Common myeloid progenitor, CD34-positive (primary cell): ENCODE results near the gene KRTAP10-8.
A peak's percentile ranks its signal among the peaks of the same experiment; 100 is the strongest.
"Not testable (repeated sequence)": the region's sequence is repeated elsewhere in the genome, so short reads cannot be mapped to it uniquely, and the experiment has no call there.

Source experiments
- CTCF ChIA-PET: fragments of 350-600 bp; sonication (Branson Sonifier 250); formaldehyde crosslinking; loops from one replicate; lab custom pipeline; 2021; ENCODE audit warnings: antibody characterized with exemption; lab: Charles Lee
- POLR2A ChIA-PET: fragments of 350-600 bp; sonication (Branson Sonifier 250); formaldehyde crosslinking; loops from one replicate; lab custom pipeline; 2021; ENCODE audit warnings: antibody characterized with exemption; lab: Charles Lee
- DNase-seq, 3 donors: peaks; one replicate each; pipeline versions ENCODE4 v3.0.0 to v3.0.0-alpha.2; 2013
- H3K27ac ChIP-seq, 2 experiments: 1 replicate in 1 of 2; 2 replicates in 1 of 2; pipeline ENCODE4 v1.7.0; 2013; ENCODE audit warnings: inconsistent platforms in 2 of 2, low read length in 2 of 2, mild to moderate bottlenecking in 2 of 2, low read depth in 1 of 2, moderate library complexity in 1 of 2; ENCODE audit not compliant: severe bottlenecking in 2 of 2, insufficient read depth in 1 of 2, poor library complexity in 1 of 2
- H3K27me3 ChIP-seq, 5 experiments: replicated peaks in 2 of 5; 1 replicate in 3 of 5; 2 replicates in 2 of 5; pipeline versions ENCODE4 v1.6.1 to v1.7.0; 2013; ENCODE audit warnings: low read length in 4 of 5, mild to moderate bottlenecking in 2 of 5, moderate library complexity in 2 of 5, inconsistent platforms in 1 of 5; ENCODE audit not compliant: insufficient read depth in 5 of 5, control insufficient read depth in 4 of 5
- H3K36me3 ChIP-seq, 4 experiments: 1 replicate in 2 of 4; 2 replicates in 2 of 4; pipeline versions ENCODE4 v1.6.1 to v1.7.0; 2013; ENCODE audit warnings: low read length in 3 of 4, control low read depth in 1 of 4, mild to moderate bottlenecking in 1 of 4; ENCODE audit not compliant: control insufficient read depth in 4 of 4, insufficient read depth in 4 of 4
- H3K4me1 ChIP-seq, 4 experiments: 1 replicate in 3 of 4; 2 replicates in 1 of 4; pipeline versions ENCODE4 v1.6.1 to v1.7.1; 2013; ENCODE audit warnings: low read length in 3 of 4, mild to moderate bottlenecking in 3 of 4, control low read depth in 1 of 4, inconsistent platforms in 1 of 4, moderate library complexity in 1 of 4; ENCODE audit not compliant: control insufficient read depth in 4 of 4, insufficient read depth in 4 of 4; ENCODE audit errors: control extremely low read depth in 1 of 4
- H3K4me3 ChIP-seq, 7 experiments: 1 replicate in 4 of 7; 2 replicates in 3 of 7; pipeline versions ENCODE4 v1.5.1 to v1.7.0; 2013; ENCODE audit warnings: mild to moderate bottlenecking in 7 of 7, low read length in 6 of 7, moderate library complexity in 6 of 7, inconsistent platforms in 2 of 7, low read depth in 2 of 7, control low read depth in 1 of 7; ENCODE audit not compliant: insufficient read depth in 4 of 7, control insufficient read depth in 1 of 7; ENCODE audit errors: extremely low read depth in 1 of 7
- H3K9me3 ChIP-seq, 5 experiments: 1 replicate in 4 of 5; 2 replicates in 1 of 5; pipeline versions ENCODE4 v1.6.1 to v1.7.1; 2013; ENCODE audit warnings: low read length in 4 of 5, mild to moderate bottlenecking in 2 of 5, inconsistent platforms in 1 of 5, low read depth in 1 of 5, moderate library complexity in 1 of 5; ENCODE audit not compliant: control insufficient read depth in 4 of 5, insufficient read depth in 2 of 5; ENCODE audit errors: control extremely low read depth in 1 of 5
- WGBS: methylation state at CpG from one replicate; pipeline ENCODE4 v1.1.5; 2013; ENCODE audit not compliant: insufficient coverage; 5-methylcytosine and 5-hydroxymethylcytosine counted together

KRTAP10-8 gene

DNA sequence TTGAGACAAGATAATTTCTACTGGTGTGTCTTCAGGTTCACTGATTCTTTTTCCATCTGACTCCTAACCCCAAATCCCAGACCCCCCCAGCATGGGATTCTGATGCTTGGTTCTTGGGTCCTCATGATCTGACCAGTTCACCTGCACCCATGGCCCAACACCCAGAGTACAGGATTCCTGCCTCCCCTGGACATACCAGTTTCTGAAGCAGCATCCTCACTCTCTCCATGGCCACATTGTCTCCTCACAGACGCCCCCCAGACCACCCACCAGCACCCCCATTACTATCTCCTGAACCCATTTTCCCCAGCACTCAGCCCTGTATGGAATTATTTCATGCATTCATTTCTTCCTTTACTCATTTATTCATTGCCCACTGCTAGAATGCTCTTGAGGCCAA is 45.0 kb downstream of the KRTAP10-8 start:
- ChIA-PET POLR2A (no interaction called here), CTCF (no interaction called here)
- Histone ChIP-seq H3K4me1 (no peaks in the 10 kb centered on the region), H3K9me3 (peaks cover 3 to 37% (median 11%) of the 10 kb centered on the region in 5 experiments), H3K4me3 (no peak overlapping the region), H3K27ac (no peak overlapping the region), H3K27me3 (peaks cover 0 to 10% (median 0%) of the 10 kb centered on the region in 5 experiments), H3K36me3 (no peaks in the 10 kb centered on the region)
- no peak for DNase-seq
- WGBS: 80% methylated on average over 1 of the region's 1 CpG

DNA sequence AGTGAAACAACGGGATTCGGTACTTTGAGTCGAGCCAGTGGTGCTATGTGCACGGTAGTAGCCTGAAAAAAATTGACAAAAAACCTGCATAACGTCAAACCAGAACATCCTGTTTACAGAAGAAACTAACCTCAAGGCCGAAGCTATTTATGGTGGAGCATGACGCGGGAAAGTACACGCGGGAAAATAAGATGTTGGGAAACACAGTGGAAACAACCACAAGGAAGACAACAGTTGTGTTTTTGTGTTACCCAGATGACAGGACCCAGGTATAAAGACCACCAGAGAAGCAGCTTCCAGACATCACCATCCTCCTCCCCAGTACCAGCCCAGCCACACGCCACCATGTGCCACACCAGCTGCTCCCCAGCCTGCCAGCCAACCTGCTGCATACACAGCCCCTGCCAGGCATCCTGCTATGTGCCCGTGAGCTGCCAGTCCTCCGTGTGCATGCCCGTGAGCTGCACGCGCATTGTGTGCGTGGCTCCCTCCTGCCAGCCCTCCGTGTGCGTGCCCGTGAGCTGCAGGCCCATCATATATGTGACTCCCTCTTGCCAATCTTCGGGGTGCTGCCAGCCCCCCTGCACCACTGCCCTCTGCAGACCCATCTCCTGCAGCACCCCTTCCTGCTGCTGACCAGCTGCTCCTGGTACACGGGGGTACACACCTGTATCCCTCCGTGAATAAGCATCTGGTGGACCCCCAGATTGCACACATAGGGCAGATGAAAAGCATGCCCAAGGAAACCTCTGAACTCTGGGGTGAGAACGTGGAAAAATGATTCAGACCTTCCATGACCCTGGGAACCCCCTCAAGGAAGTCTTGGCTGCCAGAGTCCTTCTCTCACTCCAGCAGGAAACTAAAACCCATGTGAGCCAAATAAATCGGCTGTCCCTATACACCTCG is 46.0 kb downstream of the KRTAP10-8 start, which contains the start of gene KRTAP12-3:
Gene KRTAP12-3, plus strand, starts transcription at position 298 of the 906 bp plus-strand sequence. Its CDS starts 48 bp downstream, at position 346.
- H3K4me1 ChIP-seq: no peaks in the 10 kb centered on the region
- WGBS: 87% methylated on average over 18 of the region's 26 CpGs
- CTCF ChIA-PET: no interaction called here
- peaks cover 0 to 10% (median 2%) of the 10 kb centered on the region in 5 experiments for H3K27me3 ChIP-seq
- H3K9me3 ChIP-seq: peaks cover 3 to 37% (median 11%) of the 10 kb centered on the region in 5 experiments
- no peak within 1 kb of the TSS for H3K27ac ChIP-seq
- peak in 1 of 3 donors; percentile 3 for DNase-seq
- no peaks in the 10 kb centered on the region for H3K36me3 ChIP-seq
- H3K4me3 ChIP-seq: no peak within 1 kb of the TSS
- POLR2A ChIA-PET: no interaction called here

DNA sequence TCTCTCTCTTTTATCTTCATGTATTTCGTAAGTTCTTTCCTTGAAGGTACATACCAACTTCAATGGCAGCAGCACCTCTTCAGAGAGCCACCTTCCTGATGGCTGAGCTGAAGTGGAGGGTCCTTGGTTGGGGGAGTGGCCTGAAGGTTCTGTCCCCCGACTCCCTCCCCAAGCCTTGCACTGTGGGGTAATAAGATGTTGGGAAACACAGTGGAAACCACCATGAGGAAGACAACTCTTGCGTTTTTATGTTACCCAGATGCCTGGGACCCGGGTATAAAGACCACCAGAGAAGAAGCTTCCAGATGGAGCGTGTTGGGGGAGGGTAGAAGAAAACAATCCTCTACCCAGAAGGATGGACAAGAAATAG is 46.6 kb downstream of the KRTAP10-8 start:
- ChIA-PET CTCF (no interaction called here), POLR2A (no interaction called here)
- H3K4me1 ChIP-seq: no peaks in the 10 kb centered on the region
- no peak overlapping the region for H3K4me3 ChIP-seq
- peaks cover 0 to 10% (median 2%) of the 10 kb centered on the region in 5 experiments for H3K27me3 ChIP-seq
- peaks cover 3 to 34% (median 9%) of the 10 kb centered on the region in 5 experiments for H3K9me3 ChIP-seq
- DNase-seq: no peak
- H3K36me3 ChIP-seq: no peaks in the 10 kb centered on the region
- H3K27ac ChIP-seq: no peak overlapping the region
- 86% methylated on average over 3 of the region's 5 CpGs for WGBS

DNA sequence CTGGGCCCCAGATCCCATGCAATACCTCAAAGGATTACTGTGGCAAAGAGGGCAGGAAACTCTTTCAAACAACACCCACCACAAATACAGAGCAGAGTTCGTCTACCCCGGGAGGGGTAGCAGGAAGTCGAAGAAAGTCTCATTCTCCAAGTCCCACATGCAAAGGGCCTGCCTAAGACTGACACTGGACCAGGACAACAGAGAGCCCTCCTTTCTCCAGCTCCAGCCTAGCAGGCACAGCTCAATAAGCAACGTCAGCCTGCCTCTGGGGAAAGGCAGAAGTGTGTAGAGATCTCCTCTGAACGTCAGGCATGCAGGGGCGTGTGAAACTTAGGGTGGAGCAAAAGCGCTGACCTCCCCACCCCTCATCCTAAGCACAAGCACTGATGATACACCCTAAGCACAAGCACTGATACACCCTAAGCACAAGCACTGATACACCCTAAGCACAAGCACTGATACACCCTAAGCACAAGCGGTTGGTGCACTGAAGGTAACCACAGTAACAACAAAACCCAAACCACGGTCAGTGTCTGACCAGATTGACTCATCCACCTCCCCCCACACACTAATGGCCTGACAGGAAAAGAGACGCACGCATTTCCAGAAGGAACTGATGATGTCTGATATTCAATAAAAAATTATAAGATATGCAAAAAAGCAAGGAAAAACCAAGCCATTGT is 47.2 kb downstream of the KRTAP10-8 start:
- no peak for DNase-seq
- ChIA-PET POLR2A (no interaction called here), CTCF (no interaction called here)
- H3K27me3 ChIP-seq: peaks cover 0 to 10% (median 2%) of the 10 kb centered on the region in 5 experiments
- 40% methylated on average over 4 of the region's 11 CpGs for WGBS
- no peaks in the 10 kb centered on the region for H3K4me1 ChIP-seq
- no peaks in the 10 kb centered on the region for H3K36me3 ChIP-seq
- peaks cover 3 to 33% (median 9%) of the 10 kb centered on the region in 5 experiments for H3K9me3 ChIP-seq
- no peak overlapping the region for H3K27ac ChIP-seq
- no peak overlapping the region for H3K4me3 ChIP-seq

DNA sequence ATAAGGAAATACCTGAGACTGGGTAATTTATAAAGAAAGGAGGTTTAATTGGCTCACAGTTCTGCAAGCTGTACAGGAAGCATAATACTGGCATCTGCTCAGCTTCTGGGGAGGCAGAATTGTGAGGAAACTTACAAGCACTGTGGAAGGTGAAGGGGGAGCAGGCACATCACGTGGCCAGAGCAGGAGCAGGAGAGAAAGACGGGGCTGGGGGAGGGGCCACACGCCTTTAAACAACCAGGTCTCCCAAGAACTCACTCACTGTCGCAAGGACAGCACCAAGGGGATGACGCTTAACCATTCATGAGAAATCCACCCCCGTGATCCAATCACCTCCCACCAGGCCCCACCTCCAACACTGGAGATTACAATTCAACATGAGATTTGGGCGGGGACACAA is 49.7 kb downstream of the KRTAP10-8 start:
- H3K27ac ChIP-seq, DNase-seq, CTCF ChIA-PET, H3K4me3 ChIP-seq, POLR2A ChIA-PET, H3K36me3 ChIP-seq, H3K4me1 ChIP-seq: not testable (repeated sequence)
- H3K9me3 ChIP-seq: peaks cover under 1 to 18% (median 6%) of the 10 kb centered on the region in 5 experiments
- 81% methylated on average over 2 of the region's 7 CpGs for WGBS
- H3K27me3 ChIP-seq: peaks cover 0 to 12% (median 2%) of the 10 kb centered on the region in 5 experiments
